ENCODE data around the gene HMGA1. TPM values are rescaled to one million over a fixed set of nuclear protein-coding genes. Genes with fewer than 3 reads are reported as not detected.

The HMGA1 gene
- polyA plus RNA-seq, 1 donor: 208 TPM

- Histone ChIP-seq H3K4me3 (ENCODE audit: low read length) (no peak overlapping the region), H3K4me1 (ENCODE audit: control insufficient read depth, insufficient read depth, low read length) (no peaks in the 10 kb centered on the region), H3K36me3 (ENCODE audit: control insufficient read depth, insufficient read depth, low read length) (peaks cover 14% of the 10 kb centered on the region), H3K27me3 (ENCODE audit: control insufficient read depth, insufficient read depth, low read length) (no peaks in the 10 kb centered on the region), H3K27ac (ENCODE audit: low read length) (no peak overlapping the region), H3K9me3 (ENCODE audit: control insufficient read depth, low read depth, low read length) (no peaks in the 10 kb centered on the region)
- WGBS (ENCODE audit: insufficient coverage, low lambda C conversion rate): 69% methylated on average over 3 of the region's 10 CpGs
- no peak for DNase-seq
Observed at GRCh38 chr6:34276881-34277762, 40.4 kb downstream of the HMGA1 start.

DNA sequence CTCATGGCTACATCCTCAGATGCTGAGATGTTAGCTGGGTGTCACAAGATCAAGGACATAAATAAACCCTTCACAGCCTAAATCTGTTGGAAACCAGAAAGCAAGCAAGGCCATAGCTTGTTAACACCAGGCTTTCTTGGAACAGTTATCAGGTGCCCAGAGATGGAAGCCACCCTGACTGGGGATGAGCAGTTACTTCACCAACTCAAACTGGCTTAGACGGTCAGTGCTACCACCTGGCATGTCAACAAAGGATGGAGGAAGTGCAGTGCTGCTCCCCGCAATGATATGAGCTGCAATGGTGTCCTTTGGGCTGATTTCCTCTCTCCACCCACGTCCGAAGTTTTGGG lies 41.1 kb downstream of the HMGA1 start:
- peaks cover 14% of the 10 kb centered on the region for H3K36me3 ChIP-seq (ENCODE audit: control insufficient read depth, insufficient read depth, low read length)
- H3K27me3 ChIP-seq (ENCODE audit: control insufficient read depth, insufficient read depth, low read length): no peaks in the 10 kb centered on the region
- no peaks in the 10 kb centered on the region for H3K4me1 ChIP-seq (ENCODE audit: control insufficient read depth, insufficient read depth, low read length)
- no CpG with 5 or more reads among the region's 4 CpGs for WGBS (ENCODE audit: insufficient coverage, low lambda C conversion rate)
- no peak overlapping the region for H3K27ac ChIP-seq (ENCODE audit: low read length)
- no peaks in the 10 kb centered on the region for H3K9me3 ChIP-seq (ENCODE audit: control insufficient read depth, low read depth, low read length)
- H3K4me3 ChIP-seq (ENCODE audit: low read length): no peak overlapping the region
- DNase-seq: no peak

DNA sequence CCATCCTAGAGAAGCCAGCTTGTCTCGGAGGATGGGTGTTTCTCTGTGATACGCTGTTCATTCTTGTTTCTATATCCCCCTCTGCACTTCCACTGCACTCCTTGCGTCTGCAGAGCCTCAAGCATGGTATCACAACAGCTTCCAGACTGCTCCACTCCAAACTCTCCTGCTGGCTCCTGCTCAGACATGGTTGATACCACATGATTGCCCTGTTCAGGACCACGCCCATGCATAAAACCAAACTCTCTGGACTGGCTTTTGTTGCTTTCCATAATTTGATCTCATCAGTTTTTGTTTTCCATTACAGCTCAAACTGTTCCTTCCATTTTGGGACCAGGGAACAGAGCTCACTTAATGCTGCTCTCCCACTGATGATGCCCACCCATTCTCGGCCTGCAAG lies 42.2 kb downstream of the HMGA1 start:
- Histone ChIP-seq H3K4me1 (ENCODE audit: control insufficient read depth, insufficient read depth, low read length) (no peaks in the 10 kb centered on the region), H3K27ac (ENCODE audit: low read length) (no peak overlapping the region), H3K9me3 (ENCODE audit: control insufficient read depth, low read depth, low read length) (no peaks in the 10 kb centered on the region), H3K27me3 (ENCODE audit: control insufficient read depth, insufficient read depth, low read length) (no peaks in the 10 kb centered on the region), H3K4me3 (ENCODE audit: low read length) (no peak overlapping the region), H3K36me3 (ENCODE audit: control insufficient read depth, insufficient read depth, low read length) (peaks cover 17% of the 10 kb centered on the region)
- DNase-seq: no peak
- WGBS (ENCODE audit: insufficient coverage, low lambda C conversion rate): 100% methylated on average over 1 of the region's 5 CpGs

GRCh38 chr6:34280216-34280615 lies 43.5 kb downstream of the HMGA1 start:
- Histone ChIP-seq H3K4me3 (ENCODE audit: low read length) (no peak overlapping the region), H3K36me3 (ENCODE audit: control insufficient read depth, insufficient read depth, low read length) (peaks cover 23% of the 10 kb centered on the region), H3K27ac (ENCODE audit: low read length) (no peak overlapping the region), H3K9me3 (ENCODE audit: control insufficient read depth, low read depth, low read length) (no peaks in the 10 kb centered on the region), H3K27me3 (ENCODE audit: control insufficient read depth, insufficient read depth, low read length) (no peaks in the 10 kb centered on the region), H3K4me1 (ENCODE audit: control insufficient read depth, insufficient read depth, low read length) (no peaks in the 10 kb centered on the region)
- DNase-seq: no peak
- WGBS (ENCODE audit: insufficient coverage, low lambda C conversion rate): 100% methylated on average over 3 of the region's 4 CpGs

- no peak for DNase-seq
- Histone ChIP-seq H3K4me1 (ENCODE audit: control insufficient read depth, insufficient read depth, low read length) (no peaks in the 10 kb centered on the region), H3K27ac (ENCODE audit: low read length) (no peak overlapping the region), H3K27me3 (ENCODE audit: control insufficient read depth, insufficient read depth, low read length) (no peaks in the 10 kb centered on the region), H3K4me3 (ENCODE audit: low read length) (no peak overlapping the region), H3K36me3 (ENCODE audit: control insufficient read depth, insufficient read depth, low read length) (peaks cover 23% of the 10 kb centered on the region), H3K9me3 (ENCODE audit: control insufficient read depth, low read depth, low read length) (no peaks in the 10 kb centered on the region)
- 82% methylated on average over 2 of the region's 6 CpGs for WGBS (ENCODE audit: insufficient coverage, low lambda C conversion rate)
Observed at GRCh38 chr6:34281702-34282334, 45.1 kb downstream of the HMGA1 start.

- H3K27ac ChIP-seq (ENCODE audit: low read length): no peak overlapping the region
- no peak overlapping the region for H3K4me3 ChIP-seq (ENCODE audit: low read length)
- peak in 1 of 2 donors; percentile 8 for DNase-seq
- peaks cover 35% of the 10 kb centered on the region for H3K36me3 ChIP-seq (ENCODE audit: control insufficient read depth, insufficient read depth, low read length)
- H3K4me1 ChIP-seq (ENCODE audit: control insufficient read depth, insufficient read depth, low read length): no peaks in the 10 kb centered on the region
- H3K9me3 ChIP-seq (ENCODE audit: control insufficient read depth, low read depth, low read length): no peaks in the 10 kb centered on the region
- WGBS (ENCODE audit: insufficient coverage, low lambda C conversion rate): no CpG with 5 or more reads among the region's 4 CpGs
- no peaks in the 10 kb centered on the region for H3K27me3 ChIP-seq (ENCODE audit: control insufficient read depth, insufficient read depth, low read length)
Observed at GRCh38 chr6:34284563-34285447, 48.1 kb downstream of the HMGA1 start.

DNA sequence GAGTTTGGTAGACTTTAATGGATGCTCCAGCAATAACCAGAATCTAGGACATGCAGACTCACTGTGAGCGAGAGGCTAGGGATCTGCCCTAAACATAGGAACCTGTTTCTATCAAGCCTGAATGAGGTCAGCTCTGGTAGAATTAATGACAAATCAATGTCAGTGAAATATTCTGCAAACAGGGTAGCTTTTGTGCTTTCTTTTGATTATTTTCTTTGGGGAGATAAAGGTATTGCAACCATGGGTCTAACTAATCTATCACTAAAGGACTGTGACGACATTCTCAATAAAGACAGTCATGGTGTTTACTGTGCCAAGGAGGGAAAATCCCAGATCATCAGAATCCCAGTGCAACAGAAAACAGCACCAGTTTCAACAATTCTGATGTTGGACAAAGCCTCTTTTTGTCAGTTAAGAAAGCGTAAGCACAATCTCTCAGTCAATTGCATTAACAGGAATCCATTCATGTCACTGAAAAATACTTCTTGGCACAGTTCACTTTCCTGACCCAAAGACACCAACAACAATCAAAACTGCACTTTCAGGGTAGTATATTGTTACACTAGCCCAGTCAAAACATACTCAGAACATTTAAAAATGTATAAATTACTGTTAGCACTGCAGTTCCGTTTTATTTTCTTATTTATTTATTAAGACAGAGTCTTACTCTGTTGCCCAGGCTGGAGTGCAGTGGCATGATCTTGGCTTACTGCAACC lies 48.9 kb downstream of the HMGA1 start:
- Histone ChIP-seq H3K27me3 (ENCODE audit: control insufficient read depth, insufficient read depth, low read length) (no peaks in the 10 kb centered on the region), H3K36me3 (ENCODE audit: control insufficient read depth, insufficient read depth, low read length) (peaks cover 29% of the 10 kb centered on the region), H3K4me3 (ENCODE audit: low read length) (no peak overlapping the region), H3K4me1 (ENCODE audit: control insufficient read depth, insufficient read depth, low read length) (no peaks in the 10 kb centered on the region), H3K9me3 (ENCODE audit: control insufficient read depth, low read depth, low read length) (no peaks in the 10 kb centered on the region), H3K27ac (ENCODE audit: low read length) (no peak overlapping the region)
- no peak for DNase-seq
- WGBS (ENCODE audit: insufficient coverage, low lambda C conversion rate): 100% methylated on average over 1 of the region's 4 CpGs

DNA sequence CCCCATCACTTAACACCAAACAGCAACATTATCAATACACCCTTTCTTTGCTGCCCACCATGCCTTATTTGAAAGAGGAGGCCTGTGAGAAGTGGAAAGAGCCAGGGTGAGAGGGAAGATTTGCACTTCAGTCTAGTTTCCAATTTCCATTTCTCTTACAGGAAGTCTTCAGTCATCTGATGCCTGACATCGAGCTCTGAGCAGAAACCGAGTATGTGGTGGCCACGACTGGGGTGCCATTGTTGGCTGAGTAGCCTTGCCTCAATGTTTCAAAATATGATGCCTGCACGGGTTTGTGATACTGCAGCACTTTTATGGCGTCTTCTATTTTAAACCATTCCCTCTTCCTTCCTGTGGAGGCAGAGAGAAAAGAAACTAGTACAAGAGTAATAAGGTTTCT lies 51.9 kb downstream of the HMGA1 start:
- no peaks in the 10 kb centered on the region for H3K27me3 ChIP-seq (ENCODE audit: control insufficient read depth, insufficient read depth, low read length)
- no peaks in the 10 kb centered on the region for H3K9me3 ChIP-seq (ENCODE audit: control insufficient read depth, low read depth, low read length)
- H3K4me3 ChIP-seq (ENCODE audit: low read length): no peak overlapping the region
- 100% methylated on average over 1 of the region's 5 CpGs for WGBS (ENCODE audit: insufficient coverage, low lambda C conversion rate)
- H3K27ac ChIP-seq (ENCODE audit: low read length): no peak overlapping the region
- H3K36me3 ChIP-seq (ENCODE audit: control insufficient read depth, insufficient read depth, low read length): peaks cover 38% of the 10 kb centered on the region
- DNase-seq: no peak
- H3K4me1 ChIP-seq (ENCODE audit: control insufficient read depth, insufficient read depth, low read length): no peaks in the 10 kb centered on the region

DNA sequence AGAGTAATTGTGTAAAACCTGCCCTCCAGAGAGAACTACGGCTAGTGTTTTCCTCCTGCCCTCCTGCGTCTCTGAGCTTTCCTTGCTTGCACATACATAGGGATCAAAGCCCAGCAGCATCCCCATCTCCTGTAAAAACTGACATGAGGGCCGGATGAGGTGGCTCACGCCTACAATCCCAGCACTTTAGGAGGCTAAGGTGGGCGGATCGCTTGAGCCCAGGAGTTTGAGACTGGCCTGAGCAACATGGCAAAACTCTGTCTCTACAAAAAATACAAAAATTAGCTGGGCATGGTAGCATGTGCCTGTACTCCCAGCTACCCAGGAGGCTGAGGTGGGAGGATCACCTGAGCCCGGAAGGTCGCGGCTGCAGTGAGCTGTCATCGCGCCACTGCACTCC lies 52.5 kb downstream of the HMGA1 start:
- Histone ChIP-seq H3K4me3 (ENCODE audit: low read length) (no peak overlapping the region), H3K36me3 (ENCODE audit: control insufficient read depth, insufficient read depth, low read length) (peaks cover 39% of the 10 kb centered on the region), H3K27me3 (ENCODE audit: control insufficient read depth, insufficient read depth, low read length) (no peaks in the 10 kb centered on the region), H3K4me1 (ENCODE audit: control insufficient read depth, insufficient read depth, low read length) (no peaks in the 10 kb centered on the region), H3K9me3 (ENCODE audit: control insufficient read depth, low read depth, low read length) (no peaks in the 10 kb centered on the region), H3K27ac (ENCODE audit: low read length) (no peak overlapping the region)
- no CpG with 5 or more reads among the region's 11 CpGs for WGBS (ENCODE audit: insufficient coverage, low lambda C conversion rate)
- DNase-seq: no peak

DNA sequence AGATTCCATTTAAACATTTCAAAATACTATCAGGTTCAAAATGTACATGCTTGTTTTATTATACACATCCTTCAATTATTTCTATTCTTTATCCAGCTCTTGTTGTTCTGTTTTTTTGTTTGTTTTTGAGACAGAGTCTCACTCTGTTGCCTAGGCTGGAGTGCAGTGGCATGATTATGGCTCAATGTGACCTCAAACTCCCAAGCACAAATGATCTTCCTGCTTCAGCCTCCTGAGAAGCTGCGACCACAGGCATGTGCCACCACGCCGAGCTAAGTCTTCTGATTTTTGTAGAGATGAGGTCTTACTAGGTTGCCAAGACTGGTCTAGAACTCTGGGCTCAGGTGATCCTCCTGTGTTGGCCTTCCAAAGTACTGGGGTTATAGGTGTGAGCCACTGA lies 56.3 kb downstream of the HMGA1 start:
- H3K9me3 ChIP-seq (ENCODE audit: control insufficient read depth, low read depth, low read length): no peaks in the 10 kb centered on the region
- no peaks in the 10 kb centered on the region for H3K4me1 ChIP-seq (ENCODE audit: control insufficient read depth, insufficient read depth, low read length)
- WGBS (ENCODE audit: insufficient coverage, low lambda C conversion rate): no CpG with 5 or more reads among the region's 3 CpGs
- no peak for DNase-seq
- no peak overlapping the region for H3K27ac ChIP-seq (ENCODE audit: low read length)
- H3K4me3 ChIP-seq (ENCODE audit: low read length): no peak overlapping the region
- no peaks in the 10 kb centered on the region for H3K27me3 ChIP-seq (ENCODE audit: control insufficient read depth, insufficient read depth, low read length)
- peaks cover 26% of the 10 kb centered on the region for H3K36me3 ChIP-seq (ENCODE audit: control insufficient read depth, insufficient read depth, low read length)
